ENCODE measurements around the gene FRS2. TPM values are rescaled to one million over a fixed set of nuclear protein-coding genes. Genes with fewer than 3 reads are reported as not detected.
A peak's percentile ranks its signal among the peaks of the same experiment; 100 is the strongest.

Gene FRS2, protein sequence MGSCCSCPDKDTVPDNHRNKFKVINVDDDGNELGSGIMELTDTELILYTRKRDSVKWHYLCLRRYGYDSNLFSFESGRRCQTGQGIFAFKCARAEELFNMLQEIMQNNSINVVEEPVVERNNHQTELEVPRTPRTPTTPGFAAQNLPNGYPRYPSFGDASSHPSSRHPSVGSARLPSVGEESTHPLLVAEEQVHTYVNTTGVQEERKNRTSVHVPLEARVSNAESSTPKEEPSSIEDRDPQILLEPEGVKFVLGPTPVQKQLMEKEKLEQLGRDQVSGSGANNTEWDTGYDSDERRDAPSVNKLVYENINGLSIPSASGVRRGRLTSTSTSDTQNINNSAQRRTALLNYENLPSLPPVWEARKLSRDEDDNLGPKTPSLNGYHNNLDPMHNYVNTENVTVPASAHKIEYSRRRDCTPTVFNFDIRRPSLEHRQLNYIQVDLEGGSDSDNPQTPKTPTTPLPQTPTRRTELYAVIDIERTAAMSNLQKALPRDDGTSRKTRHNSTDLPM
- total RNA-seq = 10 to 100 TPM; 14.3 to 54.1 (median 24.7) TPM

DNA sequence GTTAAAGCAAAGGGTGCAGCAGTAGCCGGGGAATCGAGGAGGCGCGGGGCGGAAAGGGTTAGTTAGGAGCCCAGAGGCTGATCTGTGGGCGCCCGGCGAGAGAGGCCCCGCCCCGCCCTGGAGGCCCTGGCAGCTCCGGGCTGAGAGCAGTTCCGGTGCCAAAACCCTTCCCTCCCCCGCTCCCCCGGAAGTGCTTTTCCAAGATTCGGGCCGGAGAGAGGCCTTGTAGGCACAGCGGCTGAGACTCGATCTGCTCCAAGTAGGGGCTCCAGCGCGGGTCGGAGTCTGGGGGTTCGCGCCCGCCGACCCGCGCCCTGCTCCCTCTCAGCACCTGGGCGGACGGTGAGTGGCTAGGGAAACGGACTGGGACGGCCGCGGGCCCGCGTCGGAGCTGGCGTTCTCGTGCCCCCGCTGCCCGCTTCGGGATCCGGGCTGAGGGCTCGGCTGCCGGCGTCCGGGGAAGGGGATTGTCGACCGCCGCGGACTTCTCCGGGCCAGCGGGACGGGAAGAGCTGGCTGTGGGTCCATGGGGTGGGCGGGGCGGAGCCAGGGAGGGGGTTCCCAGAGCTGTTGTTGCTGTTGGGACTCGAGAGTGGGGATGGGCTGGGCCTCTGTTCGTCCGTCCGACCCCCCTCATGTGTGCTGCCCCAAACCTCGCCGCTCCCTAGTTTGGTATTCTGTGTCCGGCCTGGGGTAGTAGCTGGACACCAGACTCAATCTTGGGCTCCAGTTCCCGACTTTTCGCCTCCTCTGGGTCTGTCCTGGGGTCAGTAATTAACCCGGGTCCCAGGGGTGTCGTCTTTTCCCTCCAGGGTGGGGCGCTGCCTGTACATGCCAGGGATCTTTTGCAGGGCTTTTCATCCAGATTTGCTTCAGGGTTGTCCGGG is at the start of gene FRS2:
TSS of gene FRS2 (plus strand) at position 200 of the 887 bp plus-strand sequence. CDS start 98,643 bp downstream, outside the sequence.
- DNase-seq (peak; percentile 91 to 95), ATAC-seq (ENCODE audit: low FRiP score in 2 of 2) (peak; percentile 98 to 99)
- H3K4me3 ChIP-seq = peak within 1 kb of the TSS; percentile 71 to 99 (median 77)
- H3K4me1 ChIP-seq = peaks cover 36 to 43% (median 42%) of the 10 kb centered on the region in 4 donors
- H3K27me3 ChIP-seq = no peaks in the 10 kb centered on the region
- no peaks in the 10 kb centered on the region for H3K36me3 ChIP-seq
- TF ChIP-seq POLR2AphosphoS5 (IDR thresholded peaks at IDR 0.05) = peak; percentile 90 to 93
- peak in 1 of 4 donors; percentile 23 for TF ChIP-seq EP300 (IDR thresholded peaks at IDR 0.05)
- peak in 3 of 4 donors; percentile 65 to 90 (median 77) for TF ChIP-seq POLR2A (IDR thresholded peaks at IDR 0.05)
- TF ChIP-seq, protein P1, sequence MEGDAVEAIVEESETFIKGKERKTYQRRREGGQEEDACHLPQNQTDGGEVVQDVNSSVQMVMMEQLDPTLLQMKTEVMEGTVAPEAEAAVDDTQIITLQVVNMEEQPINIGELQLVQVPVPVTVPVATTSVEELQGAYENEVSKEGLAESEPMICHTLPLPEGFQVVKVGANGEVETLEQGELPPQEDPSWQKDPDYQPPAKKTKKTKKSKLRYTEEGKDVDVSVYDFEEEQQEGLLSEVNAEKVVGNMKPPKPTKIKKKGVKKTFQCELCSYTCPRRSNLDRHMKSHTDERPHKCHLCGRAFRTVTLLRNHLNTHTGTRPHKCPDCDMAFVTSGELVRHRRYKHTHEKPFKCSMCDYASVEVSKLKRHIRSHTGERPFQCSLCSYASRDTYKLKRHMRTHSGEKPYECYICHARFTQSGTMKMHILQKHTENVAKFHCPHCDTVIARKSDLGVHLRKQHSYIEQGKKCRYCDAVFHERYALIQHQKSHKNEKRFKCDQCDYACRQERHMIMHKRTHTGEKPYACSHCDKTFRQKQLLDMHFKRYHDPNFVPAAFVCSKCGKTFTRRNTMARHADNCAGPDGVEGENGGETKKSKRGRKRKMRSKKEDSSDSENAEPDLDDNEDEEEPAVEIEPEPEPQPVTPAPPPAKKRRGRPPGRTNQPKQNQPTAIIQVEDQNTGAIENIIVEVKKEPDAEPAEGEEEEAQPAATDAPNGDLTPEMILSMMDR (IDR thresholded peaks at IDR 0.05) = peak in 3 of 6 experiments; percentile 16 to 41 (median 35)
- WGBS, 2 donors = 0% methylated on average over 1 to 24 of the region's 68 CpGs
- peak within 1 kb of the TSS; percentile 93 to 96 (median 96) for H3K27ac ChIP-seq
- H3K9me3 ChIP-seq = no peaks in the 10 kb centered on the region

DNA sequence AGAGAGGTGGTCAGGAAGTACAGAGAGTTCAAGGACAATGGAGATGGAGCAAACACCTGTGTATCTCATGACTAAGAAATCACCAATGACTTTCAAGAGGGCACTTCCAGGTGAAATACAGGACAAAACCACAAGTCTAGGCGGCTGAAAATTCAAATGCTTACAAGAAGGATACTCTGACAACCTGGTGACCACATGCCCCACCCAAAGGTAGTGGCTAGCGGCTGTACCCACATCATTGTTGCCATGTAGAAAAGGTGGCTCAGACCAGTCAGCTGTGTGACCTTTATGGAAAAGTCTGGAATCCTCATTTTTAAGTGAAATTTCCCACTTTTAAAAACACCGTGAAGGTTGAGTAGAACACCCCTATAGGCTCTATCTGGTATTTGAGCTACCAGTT is 48.6 kb upstream of the FRS2 start:
- no peaks in the 10 kb centered on the region for H3K4me1 ChIP-seq
- ATAC-seq (ENCODE audit: low FRiP score in 2 of 2) = peak in 1 of 2 donors; percentile 34

DNA sequence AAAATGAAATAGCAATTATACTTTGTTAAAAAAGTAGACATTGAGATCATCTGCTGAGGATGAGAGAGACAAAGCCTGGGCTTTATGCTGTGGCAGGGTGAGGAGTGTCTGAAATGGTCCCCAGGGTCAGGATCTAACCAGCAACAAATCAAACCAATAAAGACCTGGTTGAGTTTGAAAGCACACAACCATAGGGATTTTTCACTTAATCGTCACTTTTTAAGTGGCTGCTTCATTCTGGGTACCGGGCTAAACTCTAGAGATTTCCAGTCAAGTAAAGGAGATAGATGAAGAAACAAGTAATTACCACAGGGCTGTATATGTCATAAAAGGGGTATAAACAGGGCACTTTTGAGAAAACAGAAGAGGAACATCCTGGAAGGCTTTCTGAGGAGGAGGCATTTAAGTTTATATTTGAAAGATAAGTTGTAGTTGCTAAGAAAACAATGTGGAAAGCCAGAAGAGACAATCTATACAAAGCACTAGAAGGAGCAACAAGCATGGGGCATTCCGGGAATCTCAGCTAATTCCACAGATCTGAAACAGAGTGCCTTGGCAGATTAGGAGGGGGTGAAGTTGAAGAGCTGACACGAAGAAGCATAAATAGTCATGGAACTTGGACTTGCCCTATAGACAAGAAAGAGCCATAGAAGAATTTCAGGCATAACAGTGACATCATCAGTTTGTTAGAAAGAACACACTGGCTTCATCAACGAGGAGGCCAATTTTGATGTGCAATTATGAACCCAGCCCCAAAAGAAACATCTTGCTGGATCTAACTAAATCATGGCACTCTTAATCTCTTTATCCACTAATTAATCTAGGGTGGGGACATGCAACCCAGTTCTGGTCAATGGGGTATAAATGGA is 46.9 kb upstream of the FRS2 start:
- Histone ChIP-seq H3K9me3 (no peaks in the 10 kb centered on the region), H3K4me1 (no peaks in the 10 kb centered on the region), H3K27ac (no peak overlapping the region), H3K27me3 (no peaks in the 10 kb centered on the region), H3K36me3 (no peaks in the 10 kb centered on the region), H3K4me3 (no peak overlapping the region)
- TF ChIP-seq POLR2AphosphoS5 (IDR thresholded peaks at IDR 0.05) = no peak
- TF ChIP-seq POLR2A (IDR thresholded peaks at IDR 0.05) = no peak
- TF ChIP-seq, protein P1 (IDR thresholded peaks at IDR 0.05) = no peak
- TF ChIP-seq EP300 (IDR thresholded peaks at IDR 0.05) = no peak
- DNase-seq = no peak
- ATAC-seq (ENCODE audit: low FRiP score in 2 of 2) = no peak
- WGBS, 2 donors = 81 to 88% methylated on average over 5 of the region's 5 CpGs

More for the DNA sequence above, 48.6 kb upstream of the FRS2 start:
- H3K27ac ChIP-seq = no peak overlapping the region
- H3K27me3 ChIP-seq = no peaks in the 10 kb centered on the region
- no peak overlapping the region for H3K4me3 ChIP-seq
- TF ChIP-seq POLR2A (IDR thresholded peaks at IDR 0.05) = no peak
- TF ChIP-seq, protein P1 (IDR thresholded peaks at IDR 0.05) = no peak
- no peak for TF ChIP-seq EP300 (IDR thresholded peaks at IDR 0.05)
- TF ChIP-seq POLR2AphosphoS5 (IDR thresholded peaks at IDR 0.05) = no peak
- no peak for DNase-seq
- WGBS, 2 donors = 86 to 92% methylated on average over 3 of the region's 3 CpGs
- no peaks in the 10 kb centered on the region for H3K36me3 ChIP-seq
- H3K9me3 ChIP-seq = no peaks in the 10 kb centered on the region

DNA sequence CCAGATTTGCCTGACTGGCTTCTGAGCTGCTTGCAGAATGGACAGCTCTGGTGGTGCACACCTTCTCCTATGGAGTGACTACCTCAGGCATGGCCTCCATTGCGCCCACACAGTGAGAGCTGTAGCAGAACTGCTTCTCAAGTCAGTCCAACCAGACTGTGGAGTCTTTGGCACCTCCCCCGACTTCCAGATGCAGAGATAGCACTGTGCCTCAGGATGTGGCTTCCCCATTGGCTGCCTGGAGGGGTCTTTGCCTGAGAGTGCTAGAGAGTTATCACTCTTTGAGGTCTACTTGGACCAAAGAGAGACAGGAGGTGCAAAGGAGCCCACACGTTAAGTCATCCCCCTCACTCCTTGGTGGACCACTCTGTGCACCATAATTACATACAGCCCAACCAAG is 44.8 kb upstream of the FRS2 start:
- Histone ChIP-seq H3K4me3 (no peak overlapping the region), H3K9me3 (no peaks in the 10 kb centered on the region), H3K27ac (no peak overlapping the region), H3K4me1 (no peaks in the 10 kb centered on the region), H3K27me3 (no peaks in the 10 kb centered on the region), H3K36me3 (no peaks in the 10 kb centered on the region)
- 92 to 96% methylated on average over 2 to 3 of the region's 3 CpGs for WGBS, 2 donors
- TF ChIP-seq POLR2AphosphoS5 (IDR thresholded peaks at IDR 0.05) = no peak
- TF ChIP-seq, protein P1 (IDR thresholded peaks at IDR 0.05) = no peak
- no peak for TF ChIP-seq EP300 (IDR thresholded peaks at IDR 0.05)
- no peak for TF ChIP-seq POLR2A (IDR thresholded peaks at IDR 0.05)
- ATAC-seq (ENCODE audit: low FRiP score in 2 of 2) (no peak), DNase-seq (no peak)
